ENCODE results near the gene RMND5B.
A peak's percentile ranks its signal among the peaks of the same experiment; 100 is the strongest.
"Not testable (repeated sequence)": the region's sequence is repeated elsewhere in the genome, so short reads cannot be mapped to it uniquely, and the experiment has no call there.

Gene RMND5B

GRCh38 chr5:178114325-178115135 is 16.3 kb upstream of the RMND5B start:
- DNase-seq = no peak

- no peak for DNase-seq
These were observed 15.5 kb upstream of the RMND5B start for GRCh38 chr5:178115136-178115813.

- no peak for DNase-seq
These were observed 15.0 kb upstream of the RMND5B start for GRCh38 chr5:178115814-178116142.

GRCh38 chr5:178116143-178116885 is 14.5 kb upstream of the RMND5B start:
- no peak for DNase-seq

GRCh38 chr5:178117923-178118701 is 12.7 kb upstream of the RMND5B start:
- DNase-seq = no peak

GRCh38 chr5:178119915-178120606 is 10.8 kb upstream of the RMND5B start:
- DNase-seq = no peak

GRCh38 chr5:178120607-178121357 is 10.0 kb upstream of the RMND5B start:
- peak; percentile 48 for DNase-seq

- DNase-seq = no peak
These were observed 9.2 kb upstream of the RMND5B start for GRCh38 chr5:178121391-178122276.

- DNase-seq = no peak
These were observed 8.5 kb upstream of the RMND5B start for GRCh38 chr5:178122346-178122745.

- no peak for DNase-seq
These were observed 7.5 kb upstream of the RMND5B start for GRCh38 chr5:178123094-178123965.

GRCh38 chr5:178123966-178124925 is 6.6 kb upstream of the RMND5B start:
- DNase-seq = no peak

- no peak for DNase-seq
These were observed 5.4 kb upstream of the RMND5B start for GRCh38 chr5:178125253-178125906.

- no peak for DNase-seq
These were observed 4.3 kb upstream of the RMND5B start for GRCh38 chr5:178126556-178126955.

GRCh38 chr5:178127300-178128009 is 3.4 kb upstream of the RMND5B start:
- not testable (repeated sequence) for DNase-seq

- DNase-seq = no peak
These were observed 1.5 kb upstream of the RMND5B start for GRCh38 chr5:178129296-178129695.

GRCh38 chr5:178130234-178130575 is 609 bp upstream of the RMND5B start:
- not testable (repeated sequence) for DNase-seq
